LNCAP (cell line): ENCODE data around the gene HYCC1.

Experiments
- CTCF ChIP-seq: fragments of 450-650 bp; IDR thresholded peaks from 2 replicates; pipeline ENCODE4 v1.5.1; 2017; ENCODE audit warnings: mild to moderate bottlenecking

Gene HYCC1

DNA sequence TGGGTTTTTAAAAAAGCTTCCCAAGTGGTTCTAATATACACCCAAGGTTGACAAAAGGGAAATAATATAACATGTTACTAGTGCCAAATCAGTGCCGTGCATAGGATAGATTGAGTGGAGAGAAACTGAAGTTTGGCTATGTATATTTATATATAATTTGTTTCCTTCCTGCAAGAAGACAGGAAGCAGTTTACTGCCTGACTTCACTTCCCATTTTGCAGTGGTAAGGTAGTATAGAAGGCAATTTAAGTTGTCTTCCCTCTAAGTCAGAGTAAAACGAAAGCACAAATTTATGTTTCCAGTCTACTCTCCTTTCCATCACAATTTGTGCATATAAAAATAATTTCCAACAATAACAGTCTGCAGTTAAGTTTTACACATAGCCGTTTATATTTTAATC, 3.4 kb upstream of the HYCC1 start:
- no peak for TF ChIP-seq CTCF

GRCh38 chr7:23016345-23017253, 2.7 kb upstream of the HYCC1 start:
- TF ChIP-seq CTCF = no peak

DNA sequence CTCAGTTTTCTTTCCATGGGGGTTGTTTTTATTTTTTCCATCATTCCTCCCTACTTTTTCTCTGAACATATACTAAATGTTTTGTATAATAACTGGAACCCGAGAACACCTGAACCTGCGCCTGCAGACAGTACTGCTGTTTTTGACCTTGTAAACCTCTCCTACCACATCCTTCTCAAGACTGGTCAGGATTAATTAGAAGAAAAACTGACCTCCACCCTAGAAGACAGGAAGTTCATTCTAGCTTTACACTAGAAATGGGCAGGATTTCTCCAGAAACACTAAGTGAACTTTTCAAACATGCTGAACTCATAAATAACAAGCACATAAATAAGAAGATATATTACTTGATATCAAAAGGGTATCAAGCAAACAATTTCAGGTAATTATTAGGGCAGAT, 751 bp upstream of the HYCC1 start:
- TF ChIP-seq CTCF = no peak

GRCh38 chr7:23012908-23013714, 819 bp downstream of the HYCC1 start:
- TF ChIP-seq CTCF = no peak; the same call in 1 of the 2 replicates

- no peak for TF ChIP-seq CTCF
These were observed 1.7 kb downstream of the HYCC1 start for GRCh38 chr7:23012186-23012585.

DNA sequence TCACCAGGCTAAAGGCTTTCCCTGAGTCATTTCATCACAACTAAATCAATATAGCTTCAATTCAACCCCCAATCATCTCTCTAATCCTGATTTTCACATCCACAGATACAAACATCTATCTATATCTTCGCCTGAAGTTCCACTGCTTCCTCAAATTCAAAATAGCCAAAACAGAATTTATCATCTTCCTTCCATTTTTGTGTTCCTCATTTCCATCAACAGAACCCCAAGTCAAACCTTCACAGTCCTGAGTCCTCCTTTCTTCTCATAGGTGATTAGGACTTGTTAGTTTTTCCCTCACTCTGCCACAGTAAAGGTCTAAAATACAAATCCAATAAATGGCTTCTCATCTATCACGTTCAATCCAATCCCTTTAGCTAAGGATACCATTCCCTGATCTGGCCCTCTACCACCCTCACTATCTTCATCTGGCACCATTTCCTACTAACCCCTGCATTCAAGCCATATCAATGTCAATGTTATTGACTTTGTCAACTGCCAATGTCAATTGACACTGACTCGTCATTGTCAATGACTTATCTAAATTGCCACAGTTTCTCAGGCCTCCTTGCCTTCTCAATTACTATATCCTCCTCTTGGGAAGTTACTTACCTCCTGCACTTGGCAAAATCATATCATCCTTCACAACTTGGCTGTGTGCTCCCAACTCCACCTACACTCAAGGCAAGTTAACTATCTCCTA, 2.6 kb downstream of the HYCC1 start:
- TF ChIP-seq CTCF = no peak

GRCh38 chr7:23009303-23009702, 4.6 kb downstream of the HYCC1 start:
- TF ChIP-seq CTCF = no peak
